Measurements from ENCODE around the gene KNSTRN. TPM values are rescaled to one million over a fixed set of nuclear protein-coding genes. Genes with fewer than 3 reads are reported as not detected.

Gene KNSTRN
- total RNA-seq, 1 donor from 2014 or later: 9.2 TPM

DNA sequence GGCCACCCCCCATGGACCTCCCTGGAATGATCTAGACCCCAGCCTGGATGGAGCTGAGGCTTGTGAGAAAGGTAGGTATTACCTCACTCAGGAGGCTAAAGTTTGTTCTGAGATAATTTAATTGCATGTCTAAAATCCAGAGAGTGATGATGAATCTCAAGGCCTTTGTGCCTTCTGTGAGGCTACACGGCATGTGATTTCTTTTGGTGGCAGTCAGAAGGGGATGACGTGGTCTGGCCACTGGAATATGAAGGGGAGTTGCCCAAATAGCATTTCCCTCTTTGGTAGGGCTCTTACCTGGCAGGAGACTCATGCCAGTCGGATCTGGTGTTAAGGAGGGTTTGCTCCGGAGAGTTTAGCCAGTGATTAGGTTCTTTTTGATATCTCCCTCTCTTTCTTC, 60.7 kb downstream of the KNSTRN start:
- DNase-seq (ENCODE audit: low spot score) (no peak), ATAC-seq (no peak)

DNA sequence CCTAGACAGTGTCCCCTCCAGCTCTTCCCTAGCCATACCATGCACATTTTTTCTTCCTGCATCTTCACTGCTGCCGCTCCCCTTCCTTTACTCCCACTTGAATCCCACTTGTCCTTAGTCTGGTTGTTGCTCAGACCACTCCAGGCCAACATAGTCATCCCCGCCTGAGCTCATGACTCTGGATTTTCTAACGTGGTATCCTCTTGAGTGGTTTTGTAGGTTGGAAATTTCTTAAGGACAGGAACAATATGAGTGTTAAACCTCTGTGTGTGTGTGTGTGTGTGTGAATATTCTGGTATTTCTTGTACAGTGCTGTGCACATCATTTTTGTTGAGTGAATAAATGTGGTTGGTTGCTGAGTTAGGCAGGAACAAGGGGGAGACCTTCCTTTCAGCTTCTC, 61.3 kb downstream of the KNSTRN start:
- DNase-seq (ENCODE audit: low spot score): no peak
- no peak for ATAC-seq

Other genes with a start within 250 kb of the KNSTRN start
- gene BUB1B, start 221.7 kb upstream of the KNSTRN start, total RNA-seq: 0.68 TPM
- not detected for gene PAK6, start 143.7 kb upstream of the KNSTRN start, total RNA-seq
- gene ANKRD63, start 99.7 kb upstream of the KNSTRN start, total RNA-seq: not detected
- 8.7 TPM for gene PLCB2, start 74.8 kb upstream of the KNSTRN start, total RNA-seq
- gene INAFM2, start 59.0 kb upstream of the KNSTRN start, total RNA-seq: 7.7 TPM
- gene CCDC9B, start 41.8 kb upstream of the KNSTRN start, total RNA-seq: 16.6 TPM
- gene PHGR1, start 31.7 kb upstream of the KNSTRN start, total RNA-seq: not detected
- gene DISP2, start 24.5 kb upstream of the KNSTRN start, total RNA-seq: 0.25 TPM
- 229 TPM for gene IVD, start 23.1 kb downstream of the KNSTRN start, total RNA-seq
- 12.8 TPM for gene BAHD1, start 58.2 kb downstream of the KNSTRN start, total RNA-seq
- gene CHST14, start 88.3 kb downstream of the KNSTRN start, total RNA-seq: 5.3 TPM
- gene CCDC32, start 182.3 kb downstream of the KNSTRN start, total RNA-seq: 6.5 TPM
- 7.4 TPM for gene RPUSD2, start 186.6 kb downstream of the KNSTRN start, total RNA-seq
- gene KNL1, start 211.5 kb downstream of the KNSTRN start, total RNA-seq: 1.7 TPM